A172 (cell line): ENCODE results near the gene CTBP2. TPM values are rescaled to one million over a fixed set of nuclear protein-coding genes. Genes with fewer than 3 reads are reported as not detected.
"Not testable (repeated sequence)": the region's sequence is repeated elsewhere in the genome, so short reads cannot be mapped to it uniquely, and the experiment has no call there.

Experiments used
- DNase-seq: peaks from one replicate; pipeline ENCODE4 v3.0.0-alpha.2; 2015; ENCODE audit warnings: low spot score
- total RNA-seq: library from RNA; depleted of rRNA; stranded (reverse); fragments of >200 nt; shearing (Covaris generic); gene quantifications from 2 replicates; pipeline ENCODE4 v1.2.3, GENCODE V29; 2014

Gene CTBP2
- total RNA-seq, 1 experiment from 2014 or later: 35.5 TPM

DNA sequence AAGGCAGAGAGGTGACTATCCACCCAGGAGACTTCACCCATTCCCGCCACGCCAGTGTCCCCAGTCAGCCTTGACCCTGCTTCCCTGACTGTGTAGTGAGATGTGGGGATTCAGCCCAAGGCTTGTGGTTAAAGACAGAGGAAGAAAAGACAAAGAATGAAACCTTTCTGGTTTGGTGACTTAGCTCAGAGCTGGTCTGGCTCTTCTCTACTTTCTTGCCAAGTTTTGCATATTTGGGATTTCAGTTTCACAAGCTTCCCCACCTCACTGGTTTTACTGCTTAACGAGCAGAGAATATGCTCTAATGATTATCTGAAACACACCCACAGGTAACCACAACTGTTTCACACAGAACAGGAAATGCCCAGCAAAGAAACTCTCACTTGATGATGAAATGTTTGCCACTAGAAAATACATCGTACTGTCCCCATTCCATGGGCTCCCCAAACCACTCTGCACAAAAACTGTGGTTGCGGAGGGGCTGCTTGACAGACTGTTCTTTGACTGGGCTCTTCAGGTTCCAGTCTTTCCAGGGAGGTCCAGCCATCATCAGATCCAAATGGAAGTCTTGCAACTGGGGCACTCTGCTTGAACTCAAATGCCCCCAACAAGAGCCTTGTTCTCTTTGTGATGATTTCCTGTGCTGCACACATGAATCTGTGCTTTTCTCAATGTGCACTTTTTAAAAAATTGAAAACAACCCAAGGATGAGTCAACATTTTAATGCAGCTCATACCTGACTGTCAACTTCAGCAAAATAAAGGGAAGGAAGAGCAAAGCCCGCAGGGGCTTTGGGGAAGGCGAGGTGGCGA, 95.5 kb downstream of the CTBP2 start:
- DNase-seq: peak; percentile 60

DNA sequence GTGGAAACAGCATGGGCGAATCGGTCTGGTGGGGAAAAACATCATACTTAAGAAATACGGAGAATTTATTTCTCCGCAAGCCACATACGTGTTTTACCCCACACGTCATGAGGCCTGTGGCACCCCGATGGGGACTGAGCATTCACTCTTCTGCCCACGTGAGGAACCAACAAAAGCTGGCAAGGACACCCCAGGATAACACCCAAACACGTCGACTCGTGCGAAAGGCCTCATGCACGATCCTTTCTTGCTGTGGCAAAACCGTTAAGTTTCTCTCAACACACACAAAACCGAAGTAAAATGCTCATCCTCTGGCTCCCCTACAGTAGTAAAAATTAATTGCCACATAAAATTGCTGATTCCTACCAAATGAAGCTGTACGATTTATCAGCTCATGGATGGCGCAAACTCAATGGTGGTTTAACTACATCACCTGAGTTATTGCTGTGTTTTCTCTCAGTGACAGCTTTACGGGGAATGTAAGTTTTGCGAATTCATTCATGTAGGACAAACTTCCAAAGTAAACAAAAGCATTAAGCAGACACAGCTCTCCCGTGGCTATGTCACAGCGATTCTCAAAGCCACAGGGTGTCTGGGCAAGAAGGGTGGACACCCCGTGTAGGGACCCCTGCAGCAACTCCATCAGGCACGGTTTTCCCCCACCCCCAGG, 97.0 kb downstream of the CTBP2 start:
- DNase-seq: peak; percentile 45

DNA sequence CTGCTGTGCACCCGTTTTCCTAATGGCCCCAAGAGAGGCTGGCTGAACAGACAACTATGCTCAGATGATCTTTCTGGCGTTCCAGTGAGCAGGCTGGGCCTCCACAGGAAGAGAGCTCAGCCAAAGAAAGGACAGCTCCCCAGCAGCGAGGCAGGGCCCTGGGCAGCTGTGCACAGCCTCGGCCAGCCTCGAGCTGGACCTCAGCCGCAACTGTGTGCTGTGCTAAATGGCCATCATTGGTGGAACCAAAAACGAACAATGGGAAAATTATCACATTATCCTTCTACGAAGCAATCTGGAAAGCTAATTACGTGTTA, 97.5 kb downstream of the CTBP2 start:
- no peak for DNase-seq

DNA sequence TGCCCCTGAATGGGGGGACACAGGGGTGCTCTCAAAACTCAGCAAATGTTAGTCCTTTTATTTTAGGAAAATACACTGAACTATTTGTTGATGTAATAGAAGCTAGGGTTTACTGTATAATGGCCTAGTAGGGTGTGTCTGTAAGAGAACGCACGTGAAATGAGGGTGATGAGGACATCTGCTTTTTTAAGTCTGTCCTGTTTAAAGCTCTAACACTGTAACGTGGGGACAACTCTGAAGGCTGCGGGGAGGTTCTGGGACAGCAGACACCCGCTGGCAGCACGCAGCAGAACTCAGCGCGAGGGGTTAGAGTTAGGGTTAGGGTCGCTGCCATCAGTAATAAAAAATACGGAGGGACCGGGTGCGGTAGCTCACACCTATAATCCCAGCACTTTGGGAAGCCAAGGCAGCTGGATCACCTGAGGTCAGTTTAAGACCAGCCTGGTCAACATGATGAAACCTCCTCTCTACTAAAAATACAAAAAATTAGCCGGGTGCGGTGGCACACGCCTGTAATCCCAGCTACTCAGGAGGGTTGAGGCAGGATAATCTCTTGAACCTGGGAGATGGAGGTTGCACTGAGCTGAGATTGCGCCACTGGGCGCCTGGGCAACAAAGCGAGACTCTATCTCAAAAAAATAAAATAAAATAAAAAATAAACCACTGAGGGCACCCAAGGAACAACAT, 98.0 kb downstream of the CTBP2 start:
- DNase-seq: no peak

DNA sequence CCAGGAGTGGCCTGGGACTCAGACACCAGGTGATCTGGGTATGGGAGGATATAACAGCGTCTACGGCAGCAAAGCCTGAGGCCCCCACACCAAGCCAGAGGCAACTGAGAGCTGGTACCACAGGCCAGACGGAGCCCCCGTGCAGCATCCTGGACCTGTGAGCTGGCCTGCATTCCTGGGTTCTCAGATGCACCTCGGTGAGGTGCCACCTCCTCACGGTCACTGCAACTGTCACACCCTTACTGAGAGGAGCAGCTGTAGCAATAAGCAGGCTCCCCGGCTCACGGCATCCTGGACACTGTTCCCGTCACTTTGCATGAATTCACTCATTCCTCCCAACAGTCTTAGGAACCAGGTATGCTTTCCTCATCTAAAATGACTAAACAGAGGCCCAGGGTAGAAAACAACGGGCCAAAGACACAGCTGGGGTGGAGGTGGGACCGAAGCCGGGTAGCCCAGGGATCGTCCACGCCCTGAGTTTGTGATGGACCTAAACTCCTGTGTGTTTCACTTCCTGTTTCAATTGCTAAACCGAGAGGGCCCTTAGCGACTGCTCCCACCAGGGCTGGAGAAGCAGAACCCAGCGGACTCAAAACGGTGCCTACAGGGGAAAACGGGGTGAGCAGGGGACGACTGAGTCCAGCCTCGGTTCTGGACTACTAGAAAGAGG, 98.7 kb downstream of the CTBP2 start:
- no peak for DNase-seq

DNA sequence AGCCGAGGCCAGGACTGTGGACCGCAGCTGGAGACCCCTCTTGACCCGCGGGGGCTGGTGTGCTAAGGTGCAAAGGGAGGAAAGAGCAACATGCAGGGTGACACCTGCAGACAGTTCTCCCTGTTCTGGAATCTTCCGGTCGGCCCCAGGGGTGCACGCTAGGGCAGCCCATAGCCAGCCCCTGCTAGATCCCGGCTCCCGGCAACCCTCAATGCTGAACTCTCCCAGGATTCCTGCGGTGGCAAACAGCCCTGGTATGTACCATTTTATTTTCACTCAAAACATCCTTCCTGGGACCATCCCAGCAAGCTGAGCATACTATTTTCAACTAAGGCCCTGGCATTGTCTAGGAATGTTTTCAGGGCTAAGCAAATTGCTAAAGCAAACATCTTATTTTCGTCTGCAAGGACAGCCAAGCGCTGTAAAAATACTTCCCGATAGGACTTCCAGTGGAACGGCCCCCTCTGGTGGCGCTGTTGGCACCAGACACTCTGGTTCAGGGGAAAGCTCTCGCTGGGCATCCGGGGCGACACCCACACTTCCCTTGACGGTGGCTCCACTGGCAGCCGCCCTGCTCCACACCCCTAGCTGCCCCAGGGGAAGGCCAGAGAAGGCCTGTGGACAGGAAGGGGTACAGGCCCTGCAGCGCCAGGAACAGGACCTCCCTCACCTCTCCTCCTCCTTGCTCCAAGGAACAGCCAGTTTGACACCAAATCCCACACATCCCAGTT, 99.4 kb downstream of the CTBP2 start:
- peak; percentile 60 for DNase-seq

DNA sequence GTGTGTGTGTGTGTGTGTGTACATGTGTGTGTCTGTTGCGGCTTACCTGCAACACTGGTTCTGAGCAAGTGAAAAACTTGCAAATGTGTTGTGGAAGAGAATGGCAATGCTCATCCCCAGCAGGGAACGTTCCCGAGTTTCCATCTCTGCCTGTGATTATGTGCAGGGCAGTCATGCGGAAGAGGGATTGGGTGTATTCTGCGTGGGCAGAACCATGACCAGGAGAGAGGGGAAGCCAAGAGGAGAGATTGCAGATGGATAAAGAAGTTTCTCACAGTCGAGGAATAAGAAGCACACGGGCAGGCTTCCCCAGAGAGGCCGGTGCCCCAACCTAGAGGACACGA, 99.9 kb downstream of the CTBP2 start:
- no peak for DNase-seq

DNA sequence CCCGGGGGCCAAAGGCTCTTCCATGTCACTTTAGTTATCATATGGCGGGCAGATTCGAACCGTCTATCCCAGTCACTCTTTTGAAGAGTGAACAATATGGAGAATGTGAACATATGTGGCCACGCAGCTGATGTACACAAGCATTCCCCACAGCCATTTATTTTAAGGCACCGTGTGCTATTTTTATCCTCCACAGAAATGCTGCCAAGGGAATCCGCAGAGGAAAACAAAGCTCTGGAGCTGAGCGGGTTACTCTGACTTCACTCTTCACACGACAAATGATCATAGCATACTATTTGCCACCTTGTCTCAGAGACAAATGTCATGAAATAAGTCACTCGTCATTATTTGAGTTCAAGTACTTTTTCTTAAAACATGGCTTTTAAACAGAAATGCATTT, 100.3 kb downstream of the CTBP2 start:
- no peak for DNase-seq

DNA sequence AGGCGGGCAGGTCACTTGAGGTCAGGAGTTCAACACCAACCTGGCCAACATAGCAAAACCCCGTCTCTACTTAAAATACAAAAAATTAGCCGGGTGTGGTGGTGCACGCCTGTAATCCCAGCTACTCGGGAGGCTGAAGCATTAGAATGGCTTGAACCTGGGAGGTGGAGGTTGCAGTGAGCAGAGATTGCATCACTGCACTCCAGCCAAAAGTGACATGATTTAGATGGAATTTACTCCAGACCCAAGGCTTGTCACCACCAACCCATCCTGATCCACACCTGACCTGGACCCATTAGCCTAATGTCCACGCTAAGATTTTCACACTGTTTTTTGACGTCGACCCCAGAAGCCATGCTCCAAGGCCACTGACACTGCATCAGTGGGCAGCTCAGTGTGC, 101.0 kb downstream of the CTBP2 start:
- not testable (repeated sequence) for DNase-seq

DNA sequence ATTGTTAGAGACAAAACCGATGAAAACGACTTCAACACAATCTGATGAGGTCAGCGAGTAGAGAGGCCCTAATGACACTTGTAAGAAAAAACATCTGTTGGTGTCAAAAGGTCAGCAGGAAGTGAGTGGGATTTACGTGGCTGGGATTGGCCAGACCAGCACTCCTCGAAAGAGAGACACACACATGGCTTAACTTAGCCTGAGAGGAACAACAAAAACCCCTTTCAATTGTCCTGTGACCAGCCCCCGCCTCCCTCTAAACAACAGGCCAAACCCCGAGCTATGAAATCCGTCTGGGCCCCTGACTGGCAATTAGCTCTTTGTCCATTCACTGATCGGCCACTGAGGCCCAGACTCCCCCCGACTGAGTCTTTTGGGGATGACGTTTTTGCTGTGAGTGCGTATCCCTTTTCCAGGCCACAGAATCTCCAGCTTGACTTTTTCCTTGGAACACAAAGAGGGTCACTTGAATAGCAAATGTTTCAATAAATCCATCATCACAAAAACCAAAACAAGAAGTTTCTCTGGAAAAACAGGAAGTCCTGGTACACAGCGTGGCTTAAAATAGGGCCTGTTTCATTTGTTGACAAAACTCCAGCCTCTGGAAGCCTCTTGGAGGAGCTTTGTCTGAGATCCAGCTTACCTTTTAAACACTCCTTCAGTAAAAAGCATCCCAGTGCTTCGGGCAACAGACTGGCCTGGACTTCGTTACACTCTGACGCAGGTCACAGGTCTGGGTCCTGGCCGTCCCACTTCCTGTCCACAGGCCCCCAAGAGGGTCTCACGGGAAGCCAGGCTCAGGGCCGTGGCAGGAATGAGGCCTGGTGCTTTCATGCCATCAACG, 103.0 kb downstream of the CTBP2 start:
- DNase-seq: peak; percentile 48

DNA sequence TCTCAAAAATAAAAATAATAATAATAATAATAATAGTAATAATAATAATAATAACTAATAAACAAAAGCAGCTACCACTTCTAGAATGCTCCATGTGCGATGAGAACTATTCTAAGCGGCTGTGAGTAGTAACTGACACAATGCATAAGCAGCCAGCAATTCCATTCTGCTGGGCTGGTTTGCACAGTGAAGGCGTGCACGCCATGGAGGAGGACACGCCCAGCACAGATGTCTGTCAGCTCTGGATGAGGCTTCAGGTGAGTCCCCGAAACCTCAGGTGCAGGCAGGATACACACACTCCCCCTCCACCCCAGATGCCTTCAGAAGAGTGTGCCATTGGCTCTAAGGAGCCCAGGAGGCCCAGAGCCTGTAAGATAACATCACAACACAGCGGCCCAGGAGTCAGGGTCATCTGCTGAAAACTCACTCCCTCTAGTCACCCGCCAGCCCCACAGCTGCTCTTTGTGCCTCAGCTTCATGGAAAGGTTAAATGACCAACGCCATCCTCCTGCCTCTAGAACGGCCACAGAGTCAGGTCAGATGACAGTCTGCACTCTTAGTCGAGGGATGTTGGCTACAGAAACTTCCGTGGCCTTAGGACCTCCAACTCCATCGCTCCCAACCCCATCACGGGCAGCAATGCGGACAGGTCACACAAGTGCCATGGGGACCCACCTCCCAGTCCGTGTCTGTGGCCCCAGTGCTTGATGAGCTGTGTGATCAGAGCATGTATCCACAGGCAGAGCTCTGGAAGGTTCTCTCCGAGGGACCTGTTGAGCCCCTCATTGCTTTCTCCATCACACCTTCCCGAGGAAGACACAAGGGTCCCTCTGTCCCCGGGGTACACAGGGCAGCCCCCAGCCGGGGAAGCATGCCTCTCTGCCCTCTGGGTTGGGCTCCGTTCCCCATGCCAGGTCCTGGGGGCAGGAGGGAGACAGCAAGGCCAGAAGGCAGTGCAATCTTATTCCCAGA, 103.9 kb downstream of the CTBP2 start:
- DNase-seq: no peak

DNA sequence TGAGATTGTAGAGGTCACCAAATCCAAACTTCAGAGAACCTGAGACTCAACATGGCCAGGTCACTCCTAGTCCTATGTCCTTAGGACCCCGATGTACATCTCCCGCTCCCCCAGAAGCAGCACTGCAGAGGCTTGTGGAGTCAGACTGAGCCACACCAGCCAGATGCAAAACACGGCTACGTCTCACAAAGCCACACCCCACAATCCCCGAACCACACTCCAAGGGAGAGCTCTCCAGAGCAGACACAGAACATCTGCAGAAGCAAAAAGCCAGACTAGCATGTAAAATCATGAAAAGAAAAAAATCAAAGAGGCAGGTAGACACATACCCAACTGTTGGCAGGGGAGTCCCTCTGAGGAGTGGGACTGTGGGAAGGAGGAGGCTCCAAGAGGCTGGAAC, 104.9 kb downstream of the CTBP2 start:
- DNase-seq: no peak

DNA sequence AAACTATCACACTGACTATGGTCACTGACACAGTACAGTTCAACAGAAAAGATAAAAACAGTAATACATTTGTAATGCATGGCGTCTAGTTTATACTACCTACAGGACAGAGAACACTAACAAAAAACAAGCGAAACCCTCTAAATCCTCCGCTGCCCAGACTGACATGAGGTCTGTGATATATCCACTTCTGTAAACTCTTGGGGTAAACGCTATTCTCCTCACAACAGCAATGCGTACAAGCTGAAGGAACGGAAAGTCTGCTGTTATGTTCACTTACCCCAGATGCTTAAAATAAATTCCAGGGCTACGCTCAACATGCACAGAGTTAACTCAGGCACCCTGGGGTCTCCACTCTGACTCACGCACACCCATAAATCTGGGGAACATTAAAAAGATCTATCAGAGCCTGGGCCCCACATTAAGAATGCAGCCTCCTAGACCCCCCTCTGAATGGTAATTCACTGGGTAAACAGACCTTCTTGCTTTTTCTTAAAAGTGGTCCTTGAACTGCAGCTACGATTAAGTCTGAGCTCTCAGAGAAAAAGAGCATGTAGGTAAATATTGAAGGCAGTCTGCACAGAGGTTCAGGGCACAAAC, 105.6 kb downstream of the CTBP2 start:
- DNase-seq: no peak

DNA sequence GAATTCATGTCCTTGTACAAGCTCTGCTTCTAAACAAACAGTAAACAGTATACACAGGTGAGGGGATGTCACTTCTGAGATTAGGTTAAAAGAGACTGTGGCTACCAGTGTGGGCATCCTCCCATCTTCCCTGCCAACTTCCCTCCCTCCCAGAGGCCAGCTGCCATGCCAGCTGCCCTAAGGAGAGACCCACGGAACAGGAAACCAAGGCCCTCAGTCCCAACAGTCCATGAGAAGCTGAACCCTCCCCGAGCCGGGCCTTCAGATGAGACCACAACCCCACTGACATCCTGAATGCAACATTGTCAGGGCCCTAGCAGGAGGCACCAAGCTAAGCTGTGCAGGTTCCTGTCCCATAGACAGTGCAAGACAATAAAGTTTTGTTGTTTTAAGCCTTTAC, 106.1 kb downstream of the CTBP2 start:
- DNase-seq: no peak

DNA sequence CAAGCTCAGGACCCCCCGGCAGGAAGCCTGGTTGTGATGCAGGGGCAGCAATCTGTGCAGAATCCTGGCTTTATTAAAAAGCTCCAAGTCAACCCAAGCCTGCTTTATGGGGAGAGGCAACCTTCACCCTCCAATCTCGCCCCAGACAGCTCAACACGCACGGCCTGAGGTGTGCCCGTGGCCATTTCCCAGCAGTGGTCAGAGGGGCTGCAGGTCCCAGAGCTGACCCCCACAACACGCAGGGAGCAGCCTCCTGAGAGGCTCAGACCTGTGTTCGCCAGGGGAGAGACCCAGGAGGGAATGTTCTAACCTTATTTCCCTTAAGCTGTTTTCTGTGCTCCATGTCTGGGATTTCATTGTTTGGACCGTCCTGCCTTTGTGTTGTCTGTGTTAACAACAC, 108.2 kb downstream of the CTBP2 start:
- no peak for DNase-seq

DNA sequence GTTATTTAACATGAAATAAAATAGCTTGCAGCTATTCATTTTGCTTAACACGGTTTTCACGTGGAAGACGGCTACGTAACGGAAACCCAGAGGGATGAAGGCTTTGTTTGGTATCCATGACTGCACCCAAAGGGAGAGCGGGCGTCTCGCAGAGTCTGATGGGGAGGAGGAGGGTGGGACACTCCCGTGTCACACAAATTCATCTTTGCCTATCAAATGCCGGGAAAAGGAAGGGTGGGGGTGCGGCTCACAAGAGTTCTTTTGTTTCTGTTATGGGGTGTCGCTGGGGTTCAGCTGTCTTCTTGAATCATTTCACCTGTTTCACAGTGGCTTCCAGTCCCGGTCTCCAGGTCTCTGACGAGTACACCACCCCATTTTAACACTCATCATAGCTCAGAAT, 110.0 kb downstream of the CTBP2 start:
- DNase-seq: no peak

DNA sequence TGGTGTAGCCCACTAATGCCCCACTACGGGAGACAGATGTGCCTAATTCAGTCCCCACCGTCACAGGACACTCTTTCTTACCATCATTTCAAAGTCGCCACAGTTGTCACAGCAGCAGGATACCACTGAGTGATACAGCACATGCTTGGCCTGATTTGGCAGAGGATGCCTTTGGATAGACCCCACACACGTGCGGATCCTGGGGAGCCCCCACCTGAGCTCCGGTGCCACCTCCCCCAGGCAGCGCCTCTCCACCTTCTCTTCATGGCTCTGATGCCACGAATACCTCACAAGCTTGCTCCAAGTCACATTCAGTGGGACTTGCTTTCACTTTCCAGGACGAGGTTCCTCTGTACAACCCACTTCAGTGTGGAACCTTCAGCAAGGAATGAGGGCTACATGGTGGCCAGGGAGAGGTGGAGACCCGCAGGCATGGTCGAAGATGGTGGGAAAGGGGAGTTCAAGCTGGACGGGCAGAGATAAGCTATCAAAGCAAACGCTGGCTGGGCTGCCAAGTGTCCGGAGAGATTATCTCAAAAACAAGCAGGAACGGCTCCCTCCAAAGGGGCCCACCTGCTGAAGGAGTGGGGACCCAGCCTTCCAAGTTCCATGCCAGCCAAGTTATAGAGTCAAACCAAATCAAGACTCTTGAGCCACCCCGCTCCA, 111.0 kb downstream of the CTBP2 start:
- no peak for DNase-seq

DNA sequence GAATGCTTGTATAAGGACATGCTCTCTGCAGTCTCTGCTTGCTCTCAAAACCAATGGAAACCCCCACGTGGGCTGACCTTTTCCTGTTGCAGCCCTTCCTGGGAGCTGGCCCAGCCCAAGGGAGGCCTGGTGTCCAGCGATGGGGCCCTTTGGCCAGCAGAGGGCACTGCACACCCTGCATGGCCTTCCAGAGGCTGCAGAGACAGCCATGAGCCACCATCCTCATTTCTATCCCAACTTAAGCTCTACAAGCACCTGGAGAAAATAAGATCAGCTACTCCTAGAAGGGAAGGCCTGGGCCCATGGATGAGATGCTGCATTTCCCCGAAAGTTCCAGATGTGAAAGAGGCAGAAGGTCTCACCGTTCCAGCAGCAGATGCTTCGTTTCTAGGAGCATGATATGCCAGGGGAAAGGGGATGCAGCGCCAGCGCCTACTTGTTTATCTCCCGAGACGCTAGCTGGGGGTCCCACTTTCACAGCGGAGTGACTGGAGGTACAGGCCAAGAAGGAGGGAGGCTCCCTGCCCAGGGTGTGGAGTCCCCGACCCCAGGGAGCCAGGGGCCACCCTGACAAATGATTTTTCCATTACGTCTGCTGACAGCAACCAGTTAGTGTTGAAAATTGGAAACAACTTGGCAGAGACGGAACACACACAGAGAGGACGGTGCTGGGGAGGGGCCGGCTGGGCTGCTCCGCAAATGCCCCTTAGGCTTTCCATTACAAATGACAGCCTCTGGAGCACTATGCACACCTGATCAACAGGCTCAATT, 112.1 kb downstream of the CTBP2 start:
- peak; percentile 63 for DNase-seq
